Islet of Langerhans (tissue), 1 donor: Measurements from ENCODE around the gene NRXN3.
"Not testable (repeated sequence)": the region's sequence is repeated elsewhere in the genome, so short reads cannot be mapped to it uniquely, and the experiment has no call there.

ENCODE experiments used
- FAIRE-seq: peaks from one replicate; lab custom pipeline; 2011; peaks lifted over from hg19 to GRCh38; lab: Jason Lieb, UNC

The NRXN3 gene

GRCh38 chr14:79018836-79019235, 848.7 kb downstream of the NRXN3 start:
- FAIRE-seq, result no peak

DNA sequence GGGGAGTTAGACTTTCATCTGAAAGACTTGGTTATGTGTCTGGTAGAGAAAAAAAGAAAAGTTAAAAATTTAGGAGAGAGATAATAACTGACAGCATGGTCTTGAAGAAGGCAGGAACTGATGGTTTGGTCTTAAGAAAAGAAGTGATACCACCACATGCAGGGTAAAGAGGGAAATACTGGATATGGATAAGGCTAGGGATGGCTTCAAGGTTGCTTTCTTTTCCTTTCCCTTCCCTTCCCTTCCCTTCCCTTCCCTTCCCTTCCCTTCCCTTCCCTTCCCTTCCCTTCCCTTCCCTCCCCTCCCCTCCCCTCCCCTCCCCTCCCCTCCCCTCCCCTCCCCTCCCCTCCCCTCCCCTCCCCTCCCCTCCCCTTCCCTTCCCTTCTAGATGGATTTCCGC, 849.7 kb downstream of the NRXN3 start:
- FAIRE-seq, result not testable (repeated sequence)

DNA sequence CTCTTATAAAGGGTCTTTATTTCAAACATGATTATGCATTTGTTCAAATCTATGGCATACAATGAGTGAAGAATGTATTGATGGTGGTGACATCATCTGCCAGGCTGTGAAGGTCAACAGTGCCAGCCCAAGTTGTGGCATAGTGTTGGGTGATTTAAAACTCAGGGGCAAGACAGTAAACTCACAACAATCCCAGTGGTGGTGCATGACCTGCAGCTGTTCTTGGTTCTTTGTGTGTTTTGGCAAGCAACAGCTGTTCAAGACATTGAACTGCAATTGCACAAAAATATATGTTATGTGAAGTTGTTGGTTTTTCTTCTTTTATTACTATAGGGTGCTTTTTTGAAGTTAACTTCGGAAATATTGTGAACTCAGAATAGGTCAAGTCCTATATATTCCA, 851.6 kb downstream of the NRXN3 start:
- no peak for FAIRE-seq

- no peak for FAIRE-seq
These were observed 857.0 kb downstream of the NRXN3 start for GRCh38 chr14:79027138-79027537.

- FAIRE-seq, result no peak
These were observed 858.1 kb downstream of the NRXN3 start for GRCh38 chr14:79028281-79028680.

DNA sequence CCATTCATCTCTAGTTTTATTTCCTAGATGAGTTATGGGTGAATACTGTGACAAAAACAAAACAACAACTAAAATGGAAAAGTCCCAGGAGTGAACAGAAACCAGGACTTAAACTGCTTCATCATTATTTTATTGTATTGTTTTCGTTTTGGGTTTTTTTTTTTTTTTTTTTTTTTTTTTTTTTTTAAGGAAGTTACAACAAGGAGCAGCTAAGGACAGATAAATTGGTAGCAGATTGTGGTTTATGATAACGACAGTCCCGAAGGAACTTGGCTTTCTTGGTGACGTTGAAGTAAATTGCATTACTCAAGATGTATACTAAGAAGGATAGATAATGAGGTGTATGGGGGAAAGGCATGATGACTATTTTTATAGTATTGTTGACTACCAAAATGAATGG, 866.3 kb downstream of the NRXN3 start:
- FAIRE-seq, result no peak

- FAIRE-seq, result no peak
These were observed 866.9 kb downstream of the NRXN3 start for GRCh38 chr14:79037106-79037505.

- FAIRE-seq, result no peak
These were observed 867.4 kb downstream of the NRXN3 start for GRCh38 chr14:79037593-79037992.

GRCh38 chr14:79040790-79041189, 870.6 kb downstream of the NRXN3 start:
- FAIRE-seq, result no peak

- FAIRE-seq, result no peak
These were observed 873.2 kb downstream of the NRXN3 start for GRCh38 chr14:79043194-79043889.

DNA sequence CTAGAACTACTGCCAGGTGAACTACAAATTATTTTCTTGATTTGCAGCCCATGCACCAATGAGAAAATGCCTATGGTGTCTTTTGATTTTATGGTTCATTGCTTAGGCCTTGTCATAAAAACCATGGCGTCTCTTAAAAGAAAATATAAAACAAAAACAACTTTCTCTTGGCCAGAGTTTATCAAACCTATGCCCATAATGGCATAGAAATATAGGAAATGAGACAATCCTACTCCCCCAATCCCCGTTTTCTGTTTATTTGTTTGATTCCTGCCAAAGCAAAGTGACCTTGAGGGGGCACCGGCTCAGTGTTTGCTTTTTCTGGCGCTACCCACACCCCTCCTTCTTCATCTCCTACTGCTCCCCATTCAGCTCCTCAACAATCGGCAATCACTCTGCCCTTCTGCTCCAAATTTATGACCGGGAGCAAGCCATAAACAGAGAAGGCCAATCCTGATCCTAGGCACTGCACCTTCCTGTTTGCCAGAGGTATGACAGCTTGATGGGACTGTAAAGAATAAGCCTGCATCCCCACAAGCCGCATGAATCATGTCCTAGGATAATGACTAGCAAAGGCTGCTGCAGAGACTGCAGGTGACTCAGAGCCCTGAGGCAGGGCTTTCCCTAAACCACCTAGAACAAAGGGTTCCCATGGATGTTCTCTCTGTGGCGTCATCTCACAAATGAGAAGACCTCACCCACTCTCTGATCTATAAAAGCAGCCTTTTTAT, 874.9 kb downstream of the NRXN3 start:
- no peak for FAIRE-seq

GRCh38 chr14:79050787-79051727, 880.9 kb downstream of the NRXN3 start:
- FAIRE-seq, result no peak

DNA sequence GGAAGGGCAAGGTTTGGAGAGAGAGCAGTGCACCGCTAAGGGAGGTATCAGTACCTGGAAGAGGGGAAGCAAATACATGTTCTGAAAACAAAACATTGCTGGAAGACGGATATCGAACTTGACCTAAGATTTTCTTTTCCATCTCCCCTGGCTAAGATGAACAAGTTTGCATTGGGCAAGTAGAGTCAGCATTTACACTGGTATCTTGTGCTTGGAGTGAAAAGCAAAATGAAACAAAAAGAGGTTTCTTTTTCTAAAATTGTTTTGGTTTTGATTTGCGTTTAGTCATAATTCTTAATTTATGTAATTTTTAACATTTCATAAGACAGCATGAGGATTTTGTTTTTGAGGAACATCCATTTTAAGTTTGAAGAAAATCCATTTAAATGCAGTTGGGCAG, 881.6 kb downstream of the NRXN3 start:
- FAIRE-seq, result no peak

DNA sequence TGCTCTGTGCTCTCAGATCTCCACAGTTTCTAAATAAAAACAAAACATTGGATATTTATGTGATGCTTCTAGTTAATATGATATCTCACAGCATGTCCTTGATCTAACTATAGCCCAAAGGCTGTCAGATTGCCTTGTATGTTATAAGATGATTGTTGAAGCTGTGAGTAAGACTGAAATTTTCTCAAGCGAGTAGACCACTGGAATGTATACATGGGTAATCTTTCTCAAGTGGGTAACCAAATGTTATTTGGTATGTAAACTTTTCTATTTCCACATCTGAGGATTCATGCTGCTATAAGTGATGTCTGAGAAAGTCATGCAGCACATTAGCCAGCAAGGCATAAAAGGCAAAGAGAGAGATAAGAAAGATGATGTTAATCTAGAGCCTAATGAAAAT, 886.7 kb downstream of the NRXN3 start:
- FAIRE-seq, result no peak

- FAIRE-seq, result no peak
These were observed 887.2 kb downstream of the NRXN3 start for GRCh38 chr14:79057333-79057732.

DNA sequence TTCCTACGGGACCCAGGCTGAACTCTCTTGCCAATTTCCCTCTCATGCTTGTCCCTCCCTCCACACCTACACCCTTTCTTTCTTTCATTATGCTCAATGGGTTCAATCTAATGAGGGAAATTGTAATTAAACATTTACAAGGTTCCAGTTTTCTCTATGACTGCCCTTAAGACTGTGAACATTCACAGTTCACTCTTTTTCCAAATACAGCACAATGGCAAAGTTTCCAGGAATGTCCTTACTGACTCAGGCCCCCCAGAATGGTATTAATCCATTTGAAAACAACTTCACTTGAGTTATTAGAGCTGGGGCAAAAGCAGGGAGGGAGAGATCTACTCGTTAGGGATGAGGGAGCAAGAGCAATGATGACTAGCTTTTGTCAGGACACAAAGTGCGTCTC, 892.1 kb downstream of the NRXN3 start:
- FAIRE-seq, result no peak

GRCh38 chr14:79064214-79064613, 894.0 kb downstream of the NRXN3 start:
- FAIRE-seq, result no peak

DNA sequence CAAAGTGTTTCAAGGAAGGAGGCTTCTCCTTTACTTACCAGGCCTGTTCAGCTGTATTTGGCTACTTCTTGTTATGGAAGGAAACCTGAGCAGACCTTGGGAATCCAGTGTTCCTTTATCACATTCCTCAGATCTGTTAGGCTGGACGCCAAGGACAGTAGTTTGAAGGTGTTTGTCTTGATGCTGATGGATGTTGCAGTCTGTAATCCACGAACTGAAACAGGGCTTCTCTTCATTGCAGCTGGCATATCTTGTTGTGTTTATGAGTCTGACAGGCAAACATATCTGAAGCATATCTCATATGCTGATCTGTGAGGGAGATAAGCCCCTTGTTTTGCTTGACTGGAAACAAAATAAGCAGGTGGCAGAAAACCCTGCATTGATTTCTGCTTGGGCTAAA, 904.3 kb downstream of the NRXN3 start:
- FAIRE-seq, result no peak

DNA sequence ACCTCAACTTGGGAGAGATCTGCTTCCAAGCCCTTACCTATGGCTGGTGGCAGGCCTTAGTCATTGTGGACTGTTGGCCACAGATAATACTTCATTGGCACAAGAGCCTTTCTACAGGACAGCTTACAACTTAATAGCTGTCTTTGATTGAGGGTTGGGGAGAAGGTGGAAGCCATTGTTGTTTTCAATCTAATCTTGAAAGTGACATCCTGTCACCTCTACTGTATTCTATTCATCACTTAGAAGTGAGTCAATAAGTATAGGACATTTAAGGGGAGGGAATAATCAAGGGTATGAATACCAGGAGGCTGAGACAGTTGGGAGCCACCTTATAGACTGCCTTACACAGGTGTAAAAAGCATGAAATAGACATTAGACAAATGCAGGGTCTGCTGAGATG, 906.3 kb downstream of the NRXN3 start:
- FAIRE-seq, result no peak

DNA sequence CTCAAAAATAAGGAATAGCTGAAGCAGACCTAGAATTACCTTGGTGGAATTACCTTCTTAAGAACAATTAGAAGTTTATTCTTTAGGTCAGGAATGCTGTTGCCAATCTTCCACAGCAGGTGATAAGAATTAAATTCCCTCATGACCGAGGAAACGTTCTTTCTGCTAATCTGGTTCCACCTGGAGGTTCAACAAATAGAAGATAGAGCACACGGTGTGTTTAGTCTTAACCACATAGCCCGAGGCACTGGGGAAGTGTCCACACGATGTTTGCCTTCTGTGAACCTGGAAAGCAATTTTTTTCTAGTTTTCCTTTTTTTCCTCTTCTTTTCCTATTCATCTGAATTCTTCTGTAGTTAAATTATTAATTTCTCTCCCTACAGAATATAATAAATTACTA, 906.9 kb downstream of the NRXN3 start:
- FAIRE-seq, result no peak

DNA sequence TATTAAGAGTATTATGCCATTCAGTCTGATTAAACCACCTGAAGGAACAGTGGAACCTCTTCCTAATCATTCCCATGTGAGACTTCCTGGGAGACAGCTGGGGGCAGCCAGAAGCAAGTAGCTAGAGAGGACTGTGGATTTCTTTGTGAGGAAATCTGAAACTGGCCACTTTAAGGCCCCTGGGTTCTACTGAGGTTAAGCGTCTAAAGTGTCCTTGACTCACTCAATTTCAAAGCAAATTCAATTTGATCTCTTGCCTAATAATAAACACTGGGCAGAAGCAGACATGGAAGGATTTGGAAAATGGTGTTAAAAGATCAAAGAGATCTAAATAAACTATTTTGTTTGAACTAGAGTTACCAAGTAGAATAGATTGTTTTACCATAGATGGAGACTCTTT, 909.9 kb downstream of the NRXN3 start:
- no peak for FAIRE-seq

GRCh38 chr14:79082883-79083282, 912.7 kb downstream of the NRXN3 start:
- no peak for FAIRE-seq

DNA sequence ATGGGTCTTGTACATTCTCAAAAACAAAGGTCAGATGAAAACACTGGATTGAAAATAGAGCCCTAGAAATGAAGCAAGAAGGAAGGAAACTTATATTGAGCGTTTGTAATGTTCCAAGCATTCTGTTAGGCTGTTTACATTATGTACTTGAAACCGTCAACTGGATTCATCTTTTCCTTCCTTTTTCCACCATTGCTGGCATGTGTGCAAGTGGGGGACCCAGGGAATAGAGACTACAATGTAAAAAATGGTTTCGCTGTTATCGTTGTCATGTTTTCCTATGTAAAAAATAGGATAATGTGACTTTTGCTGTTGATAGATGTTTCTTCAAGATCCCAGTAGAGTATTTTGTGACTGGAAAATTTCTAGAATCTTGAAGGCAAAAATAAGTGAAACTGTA, 913.2 kb downstream of the NRXN3 start:
- no peak for FAIRE-seq
